DND-41 (cell line): Measurements from ENCODE around the gene BMPER.

Experiments
- ATAC-seq: fragments of 200-7000 bp; cut with Tn5 transposase; 3 replicates; pipeline ENCODE4 v1.9.1; 2021; ENCODE audit warnings: low read depth; ENCODE audit not compliant: insufficient read depth
- DNase-seq: peaks from one replicate; pipeline ENCODE4 v3.0.0-alpha.2; 2020
- H2AFZ ChIP-seq: 2 replicates; pipeline ENCODE4 v1.6.0; 2012; ENCODE audit warnings: low read depth, low read length
- H3K27ac ChIP-seq: 2 replicates; pipeline ENCODE4 v1.5.1; 2012; ENCODE audit warnings: low read length, inconsistent platforms
- H3K27me3 ChIP-seq: fragments of 200-600 bp; sonication (generic); 2 replicates; pipeline ENCODE4 v1.6.0; 2012; ENCODE audit warnings: low read length, mild to moderate bottlenecking, inconsistent platforms; ENCODE audit not compliant: insufficient read depth, poor library complexity
- H3K36me3 ChIP-seq: 2 replicates; pipeline ENCODE4 v1.5.1; 2012; ENCODE audit warnings: low read length, inconsistent platforms; ENCODE audit not compliant: insufficient read depth
- H3K4me1 ChIP-seq: 2 replicates; pipeline ENCODE4 v1.5.1; 2012; ENCODE audit warnings: mild to moderate bottlenecking, low read length; ENCODE audit not compliant: insufficient read depth
- H3K4me2 ChIP-seq: 2 replicates; pipeline ENCODE4 v1.6.0; 2012; ENCODE audit warnings: mild to moderate bottlenecking, moderate library complexity, low read length, inconsistent platforms; ENCODE audit not compliant: insufficient read depth
- H3K4me3 ChIP-seq, 2 experiments: fragments of 200-600 bp in 1 of 2; shearing (Covaris generic) in 1 of 2; 2 replicates each; pipeline ENCODE4 v1.5.1; 2012 to 2016; ENCODE audit warnings: inconsistent platforms in 2 of 2, low read length in 2 of 2, mild to moderate bottlenecking in 2 of 2, low read depth in 1 of 2, moderate library complexity in 1 of 2
- H3K79me2 ChIP-seq: 2 replicates; pipeline ENCODE4 v1.6.0; 2012; ENCODE audit warnings: low read length, inconsistent platforms; ENCODE audit not compliant: insufficient read depth
- H3K9ac ChIP-seq: 2 replicates; pipeline ENCODE4 v1.6.0; 2012; ENCODE audit warnings: low read depth, mild to moderate bottlenecking, inconsistent platforms, low read length, moderate library complexity
- H3K9me3 ChIP-seq: 2 replicates; pipeline ENCODE4 v1.5.1; 2012; ENCODE audit warnings: low read length, moderate library complexity, mild to moderate bottlenecking, inconsistent platforms; ENCODE audit not compliant: insufficient read depth, severe bottlenecking
- H4K20me1 ChIP-seq: 2 replicates; pipeline ENCODE4 v1.6.0; 2012; ENCODE audit warnings: low read length; ENCODE audit not compliant: insufficient read depth
- CTCF ChIP-seq: IDR thresholded peaks from 2 replicates; pipeline ENCODE4 v1.5.1; 2012; ENCODE audit warnings: borderline replicate concordance, low read length, moderate library complexity, mild to moderate bottlenecking; ENCODE audit not compliant: poor library complexity, severe bottlenecking; ENCODE audit errors: extremely low read depth
- EZH2 ChIP-seq: IDR thresholded peaks from 3 replicates; pipeline ENCODE4 v1.6.1; 2012; ENCODE audit warnings: borderline replicate concordance, low read depth, mild to moderate bottlenecking, moderate library complexity, low read length, inconsistent platforms; ENCODE audit not compliant: severe bottlenecking

BMPER gene

GRCh38 chr7:34136698-34137097 lies 231.4 kb downstream of the BMPER start:
- no peak for DNase-seq
- no peak overlapping the region for H3K4me2 ChIP-seq
- H3K27me3 ChIP-seq, result no peaks in the 10 kb centered on the region
- H3K4me1 ChIP-seq, result no peaks in the 10 kb centered on the region
- H2AFZ ChIP-seq, result no peak overlapping the region
- no peak for TF ChIP-seq CTCF
- TF ChIP-seq EZH2, result no peak
- no peak overlapping the region for H3K4me3 ChIP-seq
- H3K9me3 ChIP-seq, result no peaks in the 10 kb centered on the region
- H3K36me3 ChIP-seq, result no peaks in the 10 kb centered on the region
- H3K9ac ChIP-seq, result no peak overlapping the region
- ATAC-seq, result no peak
- H3K27ac ChIP-seq, result no peak overlapping the region
- no peaks in the 10 kb centered on the region for H4K20me1 ChIP-seq
- no peaks in the 10 kb centered on the region for H3K79me2 ChIP-seq

- Histone ChIP-seq H4K20me1 (no peaks in the 10 kb centered on the region), H3K4me2 (no peak overlapping the region), H2AFZ (no peak overlapping the region), H3K27me3 (no peaks in the 10 kb centered on the region), H3K79me2 (no peaks in the 10 kb centered on the region), H3K9me3 (no peaks in the 10 kb centered on the region), H3K36me3 (no peaks in the 10 kb centered on the region), H3K4me3 (no peak overlapping the region), H3K9ac (no peak overlapping the region), H3K4me1 (no peaks in the 10 kb centered on the region), H3K27ac (no peak overlapping the region)
- no peak for TF ChIP-seq EZH2
- TF ChIP-seq CTCF, result no peak
- no peak for ATAC-seq
- DNase-seq, result no peak
Observed at GRCh38 chr7:34137176-34137575, 231.8 kb downstream of the BMPER start.

GRCh38 chr7:34138483-34138882 lies 233.1 kb downstream of the BMPER start:
- Histone ChIP-seq H4K20me1 (no peaks in the 10 kb centered on the region), H2AFZ (no peak overlapping the region), H3K9ac (no peak overlapping the region), H3K4me1 (no peaks in the 10 kb centered on the region), H3K4me2 (no peak overlapping the region), H3K9me3 (no peaks in the 10 kb centered on the region), H3K4me3 (no peak overlapping the region), H3K27me3 (no peaks in the 10 kb centered on the region), H3K79me2 (no peaks in the 10 kb centered on the region), H3K27ac (no peak overlapping the region), H3K36me3 (no peaks in the 10 kb centered on the region)
- no peak for ATAC-seq
- DNase-seq, result no peak
- no peak for TF ChIP-seq EZH2
- no peak for TF ChIP-seq CTCF

- DNase-seq, result no peak
- Histone ChIP-seq H3K79me2 (no peaks in the 10 kb centered on the region), H3K4me1 (no peaks in the 10 kb centered on the region), H3K9ac (no peak overlapping the region), H3K27ac (no peak overlapping the region), H3K4me3 (no peak overlapping the region), H3K4me2 (no peak overlapping the region), H2AFZ (no peak overlapping the region), H3K9me3 (no peaks in the 10 kb centered on the region), H4K20me1 (no peaks in the 10 kb centered on the region), H3K27me3 (no peaks in the 10 kb centered on the region), H3K36me3 (no peaks in the 10 kb centered on the region)
- TF ChIP-seq EZH2 (no peak), CTCF (no peak)
- no peak for ATAC-seq
Observed at GRCh38 chr7:34139086-34139485, 233.7 kb downstream of the BMPER start.
